Panc1 (cell line): ENCODE data around the gene TRIM49D1.
"Not testable (repeated sequence)": the region's sequence is repeated elsewhere in the genome, so short reads cannot be mapped to it uniquely, and the experiment has no call there.

Experiments used
- POLR2AphosphoS5 ChIP-seq: IDR thresholded peaks from 2 replicates; pipeline ENCODE4 v1.6.1; 2012; ENCODE audit warnings: mild to moderate bottlenecking, low read depth, low read length, moderate library complexity
- SIN3A ChIP-seq: IDR thresholded peaks from 2 replicates; pipeline ENCODE4 v1.6.1; 2012; ENCODE audit warnings: low read depth, mild to moderate bottlenecking, low read length, moderate library complexity, borderline replicate concordance; ENCODE audit not compliant: insufficient read depth
- TCF7L2 ChIP-seq: IDR thresholded peaks from 2 replicates; pipeline ENCODE4 v1.6.1; 2011; ENCODE audit warnings: mild to moderate bottlenecking, low read depth, low read length, inconsistent platforms
- TF ChIP-seq, protein P1 (sequence below): fragments of 450-650 bp; IDR thresholded peaks from 2 replicates; pipeline ENCODE4 v1.5.1; 2017; ENCODE audit warnings: mild to moderate bottlenecking
- TF ChIP-seq, protein P2 (sequence below), 2 experiments: IDR thresholded peaks; 2 replicates each; pipeline ENCODE4 v1.6.1; 2011 to 2012; ENCODE audit warnings: low read depth in 2 of 2, control low read depth in 1 of 2, low read length in 1 of 2, mild to moderate bottlenecking in 1 of 2, moderate library complexity in 1 of 2; ENCODE audit not compliant: insufficient read depth in 1 of 2

DNA sequence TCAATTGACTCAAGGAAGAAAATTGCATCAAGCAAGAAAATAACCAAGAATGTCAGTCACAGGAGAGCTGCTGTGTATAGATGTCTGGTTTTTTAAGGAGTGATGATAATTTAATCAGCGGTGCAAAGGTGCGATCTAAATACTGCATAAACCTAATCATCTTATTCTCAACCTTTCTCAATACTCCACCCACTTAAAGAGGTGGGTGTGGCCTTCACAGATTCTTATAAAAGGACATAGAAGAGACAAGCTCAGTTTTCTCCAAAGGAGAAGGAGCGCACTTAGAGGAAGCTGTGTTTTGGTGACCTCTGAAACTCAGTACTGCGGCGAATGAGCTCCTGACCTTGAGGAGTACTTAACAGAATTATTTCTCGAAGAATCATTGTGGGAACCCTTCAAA lies 1.7 kb upstream of the TRIM49D1 start, which contains the start of gene TRIM49D2:
- TF ChIP-seq, protein P1, sequence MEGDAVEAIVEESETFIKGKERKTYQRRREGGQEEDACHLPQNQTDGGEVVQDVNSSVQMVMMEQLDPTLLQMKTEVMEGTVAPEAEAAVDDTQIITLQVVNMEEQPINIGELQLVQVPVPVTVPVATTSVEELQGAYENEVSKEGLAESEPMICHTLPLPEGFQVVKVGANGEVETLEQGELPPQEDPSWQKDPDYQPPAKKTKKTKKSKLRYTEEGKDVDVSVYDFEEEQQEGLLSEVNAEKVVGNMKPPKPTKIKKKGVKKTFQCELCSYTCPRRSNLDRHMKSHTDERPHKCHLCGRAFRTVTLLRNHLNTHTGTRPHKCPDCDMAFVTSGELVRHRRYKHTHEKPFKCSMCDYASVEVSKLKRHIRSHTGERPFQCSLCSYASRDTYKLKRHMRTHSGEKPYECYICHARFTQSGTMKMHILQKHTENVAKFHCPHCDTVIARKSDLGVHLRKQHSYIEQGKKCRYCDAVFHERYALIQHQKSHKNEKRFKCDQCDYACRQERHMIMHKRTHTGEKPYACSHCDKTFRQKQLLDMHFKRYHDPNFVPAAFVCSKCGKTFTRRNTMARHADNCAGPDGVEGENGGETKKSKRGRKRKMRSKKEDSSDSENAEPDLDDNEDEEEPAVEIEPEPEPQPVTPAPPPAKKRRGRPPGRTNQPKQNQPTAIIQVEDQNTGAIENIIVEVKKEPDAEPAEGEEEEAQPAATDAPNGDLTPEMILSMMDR: not testable (repeated sequence)
- TF ChIP-seq TCF7L2, POLR2AphosphoS5, SIN3A: not testable (repeated sequence)
- TF ChIP-seq, protein P2, sequence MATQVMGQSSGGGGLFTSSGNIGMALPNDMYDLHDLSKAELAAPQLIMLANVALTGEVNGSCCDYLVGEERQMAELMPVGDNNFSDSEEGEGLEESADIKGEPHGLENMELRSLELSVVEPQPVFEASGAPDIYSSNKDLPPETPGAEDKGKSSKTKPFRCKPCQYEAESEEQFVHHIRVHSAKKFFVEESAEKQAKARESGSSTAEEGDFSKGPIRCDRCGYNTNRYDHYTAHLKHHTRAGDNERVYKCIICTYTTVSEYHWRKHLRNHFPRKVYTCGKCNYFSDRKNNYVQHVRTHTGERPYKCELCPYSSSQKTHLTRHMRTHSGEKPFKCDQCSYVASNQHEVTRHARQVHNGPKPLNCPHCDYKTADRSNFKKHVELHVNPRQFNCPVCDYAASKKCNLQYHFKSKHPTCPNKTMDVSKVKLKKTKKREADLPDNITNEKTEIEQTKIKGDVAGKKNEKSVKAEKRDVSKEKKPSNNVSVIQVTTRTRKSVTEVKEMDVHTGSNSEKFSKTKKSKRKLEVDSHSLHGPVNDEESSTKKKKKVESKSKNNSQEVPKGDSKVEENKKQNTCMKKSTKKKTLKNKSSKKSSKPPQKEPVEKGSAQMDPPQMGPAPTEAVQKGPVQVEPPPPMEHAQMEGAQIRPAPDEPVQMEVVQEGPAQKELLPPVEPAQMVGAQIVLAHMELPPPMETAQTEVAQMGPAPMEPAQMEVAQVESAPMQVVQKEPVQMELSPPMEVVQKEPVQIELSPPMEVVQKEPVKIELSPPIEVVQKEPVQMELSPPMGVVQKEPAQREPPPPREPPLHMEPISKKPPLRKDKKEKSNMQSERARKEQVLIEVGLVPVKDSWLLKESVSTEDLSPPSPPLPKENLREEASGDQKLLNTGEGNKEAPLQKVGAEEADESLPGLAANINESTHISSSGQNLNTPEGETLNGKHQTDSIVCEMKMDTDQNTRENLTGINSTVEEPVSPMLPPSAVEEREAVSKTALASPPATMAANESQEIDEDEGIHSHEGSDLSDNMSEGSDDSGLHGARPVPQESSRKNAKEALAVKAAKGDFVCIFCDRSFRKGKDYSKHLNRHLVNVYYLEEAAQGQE (IDR thresholded peaks at IDR 0.05; ENCODE audit: insufficient read depth in 1 of 2, low read depth in 2 of 2, low read length in 1 of 2): not testable (repeated sequence)
